H1 (cell line): Measurements from ENCODE around the gene TTC34. TPM values are rescaled to one million over a fixed set of nuclear protein-coding genes. Genes with fewer than 3 reads are reported as not detected.

Experiments
- CTCF ChIA-PET: fragments of 300-600 bp; sonication (Branson Sonifier 250); formaldehyde crosslinking; loops from one replicate; lab custom pipeline; 2021; ENCODE audit not compliant: partially characterized antibody; lab: Charles Lee
- POLR2A ChIA-PET: fragments of 300-600 bp; sonication (Branson Sonifier 250); formaldehyde crosslinking; loops from one replicate; lab custom pipeline; 2021; ENCODE audit warnings: inconsistent platforms; ENCODE audit not compliant: partially characterized antibody; lab: Charles Lee
- DNase-seq, 2 experiments: peaks; one replicate each; pipeline versions ENCODE4 v3.0.0 to v3.0.0-alpha.2; 2010 to 2022; ENCODE audit warnings: low spot score in 2 of 2, low read depth in 1 of 2, mixed read lengths in 1 of 2
- FAIRE-seq: peaks from 2 replicates; lab custom pipeline; 2011; peaks lifted over from hg19 to GRCh38; lab: Jason Lieb, UNC
- H2AFZ ChIP-seq: 2 replicates; pipeline ENCODE4 v1.8.1; 2012; ENCODE audit warnings: low read length, inconsistent platforms
- H2AK5ac ChIP-seq: 2 replicates; pipeline ENCODE4 v1.6.1; 2013; ENCODE audit warnings: low read depth, low read length
- H2BK120ac ChIP-seq: replicated peaks from 2 replicates; pipeline ENCODE3; 2013; ENCODE audit warnings: low read depth, low read length, inconsistent platforms
- H2BK12ac ChIP-seq: 2 replicates; pipeline ENCODE4 v1.6.1; 2013; ENCODE audit warnings: low read depth, low read length
- H2BK15ac ChIP-seq: 2 replicates; pipeline ENCODE4 v1.6.1; 2013; ENCODE audit warnings: low read length
- H2BK20ac ChIP-seq: 2 replicates; pipeline ENCODE4 v1.6.1; 2013; ENCODE audit warnings: low read length
- H2BK5ac ChIP-seq: 2 replicates; pipeline ENCODE4 v1.6.1; 2013; ENCODE audit warnings: low read depth, low read length
- H3K14ac ChIP-seq: 2 replicates; pipeline ENCODE4 v1.6.1; 2013; ENCODE audit warnings: inconsistent platforms; ENCODE audit not compliant: insufficient read length
- H3K18ac ChIP-seq: 2 replicates; pipeline ENCODE4 v1.6.1; 2013; ENCODE audit warnings: low read length; ENCODE audit errors: extremely low read depth
- H3K23ac ChIP-seq: 2 replicates; pipeline ENCODE4 v1.6.1; 2013; ENCODE audit warnings: inconsistent platforms; ENCODE audit not compliant: insufficient read length
- H3K23me2 ChIP-seq: 2 replicates; pipeline ENCODE4 v1.6.1; 2013; ENCODE audit warnings: low read depth, low read length
- H3K27ac ChIP-seq: 2 replicates; pipeline ENCODE4 v1.6.1; 2011; ENCODE audit warnings: low read depth, low read length, inconsistent platforms
- H3K27me3 ChIP-seq, 4 experiments: replicated peaks in 1 of 4; 1 replicate in 1 of 4; 2 replicates in 3 of 4; pipeline versions ENCODE4 v1.6.1 to v1.8.1; 2011 to 2013; ENCODE audit warnings: low read length in 3 of 4, mild to moderate bottlenecking in 3 of 4, inconsistent platforms in 2 of 4, mixed read lengths in 2 of 4, moderate library complexity in 1 of 4; ENCODE audit not compliant: control insufficient read depth in 3 of 4, insufficient read depth in 3 of 4; ENCODE audit errors: extremely low read depth in 1 of 4
- H3K36me3 ChIP-seq, 4 experiments: 2 replicates each; pipeline versions ENCODE4 v1.6.1 to v1.8.1; 2011 to 2013; ENCODE audit warnings: mild to moderate bottlenecking in 4 of 4, low read length in 3 of 4, moderate library complexity in 2 of 4, control low read depth in 1 of 4, inconsistent platforms in 1 of 4; ENCODE audit not compliant: insufficient read depth in 4 of 4, control insufficient read depth in 2 of 4
- H3K4ac ChIP-seq: replicated peaks from 2 replicates; pipeline ENCODE3; 2013; ENCODE audit warnings: low read length, low read depth, mixed read lengths, inconsistent platforms; ENCODE audit not compliant: insufficient read length
- H3K4me1 ChIP-seq, 4 experiments: replicated peaks in 1 of 4; 1 replicate in 1 of 4; 2 replicates in 3 of 4; pipeline versions ENCODE4 v1.6.1 to v1.8.1; 2011 to 2013; ENCODE audit warnings: low read length in 3 of 4, inconsistent platforms in 2 of 4, mixed read lengths in 1 of 4; ENCODE audit not compliant: insufficient read depth in 4 of 4, control insufficient read depth in 3 of 4
- H3K4me2 ChIP-seq, 2 experiments: 2 replicates each; pipeline versions ENCODE4 v1.6.1 to v1.8.1; 2011 to 2013; ENCODE audit warnings: low read depth in 2 of 2, low read length in 2 of 2, control low read depth in 1 of 2, inconsistent platforms in 1 of 2, mild to moderate bottlenecking in 1 of 2; ENCODE audit not compliant: insufficient read depth in 1 of 2
- H3K4me3 ChIP-seq, 4 experiments: fragments of 200-600, 300-600 bp in 1 of 4; sonication (generic), shearing (Covaris generic), sonication (Bioruptor Twin) in 1 of 4; 2 replicates each; pipeline versions ENCODE4 v1.5.1 to v1.8.1; 2011 to 2016; ENCODE audit warnings: low read length in 4 of 4, low read depth in 3 of 4, control low read depth in 2 of 4, inconsistent platforms in 2 of 4, mild to moderate bottlenecking in 2 of 4, mixed read lengths in 1 of 4, moderate library complexity in 1 of 4; ENCODE audit not compliant: insufficient read depth in 2 of 4; ENCODE audit errors: extremely low read depth in 1 of 4
- H3K56ac ChIP-seq: replicated peaks from 2 replicates; pipeline ENCODE3; 2013; ENCODE audit warnings: low read depth, mild to moderate bottlenecking, mixed read lengths, low read length, inconsistent platforms; ENCODE audit not compliant: insufficient read length
- H3K79me1 ChIP-seq: 2 replicates; pipeline ENCODE4 v1.6.1; 2013; ENCODE audit warnings: low read depth, low read length, control low read depth
- H3K79me2 ChIP-seq, 2 experiments: 2 replicates each; pipeline versions ENCODE4 v1.6.1 to v1.8.1; 2012 to 2013; ENCODE audit warnings: low read length in 2 of 2, mild to moderate bottlenecking in 2 of 2, inconsistent platforms in 1 of 2; ENCODE audit not compliant: insufficient read depth in 2 of 2, control insufficient read depth in 1 of 2
- H3K9ac ChIP-seq, 4 experiments: replicated peaks in 1 of 4; 1 replicate in 1 of 4; 2 replicates in 3 of 4; pipeline versions ENCODE4 v1.6.1 to v1.8.1; 2011 to 2013; ENCODE audit warnings: low read depth in 3 of 4, low read length in 3 of 4, control low read depth in 2 of 4, mild to moderate bottlenecking in 2 of 4, moderate library complexity in 2 of 4, inconsistent platforms in 1 of 4; ENCODE audit errors: extremely low read depth in 1 of 4
- H3K9me3 ChIP-seq, 2 experiments: 2 replicates each; pipeline versions ENCODE4 v1.6.1 to v1.8.1; 2012 to 2013; ENCODE audit warnings: mild to moderate bottlenecking in 2 of 2, moderate library complexity in 2 of 2, control low read depth in 1 of 2, inconsistent platforms in 1 of 2, low read depth in 1 of 2, low read length in 1 of 2, mixed read lengths in 1 of 2; ENCODE audit not compliant: insufficient read depth in 2 of 2
- H4K20me1 ChIP-seq, 2 experiments: replicated peaks in 1 of 2; 2 replicates each; pipeline versions ENCODE3 to v1.8.1; 2011 to 2013; ENCODE audit warnings: inconsistent platforms in 2 of 2, low read length in 2 of 2, mild to moderate bottlenecking in 1 of 2; ENCODE audit not compliant: insufficient read depth in 2 of 2, control insufficient read depth in 1 of 2
- H4K5ac ChIP-seq: 2 replicates; pipeline ENCODE4 v1.6.1; 2013; ENCODE audit warnings: low read length, low read depth, mixed read lengths, inconsistent platforms; ENCODE audit not compliant: insufficient read length
- H4K8ac ChIP-seq: 2 replicates; pipeline ENCODE4 v1.8.0; 2013; ENCODE audit warnings: mild to moderate bottlenecking, moderate library complexity, low read length, inconsistent platforms; ENCODE audit not compliant: insufficient read depth; ENCODE audit errors: extremely low read depth
- H4K91ac ChIP-seq: replicated peaks from 2 replicates; pipeline ENCODE3; 2013; ENCODE audit warnings: low read length, mixed read lengths, inconsistent platforms; ENCODE audit not compliant: insufficient read length
- CBX8 ChIP-seq: fragments of 300-800, 300-1000 bp; sonication (generic); IDR thresholded peaks from 2 replicates; pipeline ENCODE4 v1.7.1; 2016; ENCODE audit warnings: low read depth, low read length, borderline replicate concordance
- CHD2 ChIP-seq: IDR thresholded peaks from 2 replicates; pipeline ENCODE4 v1.6.1; 2012; ENCODE audit warnings: low read length, improper control_type of control experiment
- CTCF ChIP-seq, 3 experiments: IDR thresholded peaks; 1 replicate in 2 of 3; 2 replicates in 1 of 3; pipeline versions ENCODE4 v1.5.1 to v1.6.1; 2011; ENCODE audit warnings: low read length in 3 of 3, mild to moderate bottlenecking in 3 of 3, inconsistent platforms in 2 of 3, low read depth in 1 of 3, moderate library complexity in 1 of 3; ENCODE audit not compliant: insufficient read depth in 1 of 3; ENCODE audit errors: control extremely low read depth in 1 of 3
- GTF2F1 ChIP-seq: IDR thresholded peaks from 2 replicates; pipeline ENCODE4 v1.6.1; 2012; ENCODE audit warnings: low read depth, low read length, improper control_type of control experiment, borderline replicate concordance
- SP2 ChIP-seq: IDR thresholded peaks from 2 replicates; pipeline ENCODE4 v1.6.1; 2012; ENCODE audit warnings: mild to moderate bottlenecking, low read length, inconsistent platforms
- SRF ChIP-seq: IDR thresholded peaks from 2 replicates; pipeline ENCODE4 v1.6.1; 2011; ENCODE audit warnings: mild to moderate bottlenecking, low read depth, low read length, moderate library complexity
- USF2 ChIP-seq: IDR thresholded peaks from 2 replicates; pipeline ENCODE4 v1.6.1; 2011; ENCODE audit warnings: low read length, improper control_type of control experiment
- YY1 ChIP-seq: IDR thresholded peaks from 2 replicates; pipeline ENCODE4 v1.6.1; 2011; ENCODE audit warnings: low read depth, mild to moderate bottlenecking, low read length
- ZNF274 ChIP-seq: IDR thresholded peaks from 2 replicates; pipeline ENCODE4 v1.7.0; 2012; ENCODE audit warnings: low read length, borderline replicate concordance; ENCODE audit errors: extremely low read depth
- WGBS, 2 experiments: shearing (Covaris generic) in 1 of 2; methylation state at CpG; one replicate each; pipeline versions ENCODE4 v1.1.6 to v1.1.7; 2013 to 2015; ENCODE audit warnings: low lambda C conversion rate in 2 of 2, mixed read lengths in 2 of 2, inconsistent platforms in 1 of 2, low coverage in 1 of 2, missing lambda C conversion rate in 1 of 2; ENCODE audit not compliant: insufficient replicate concordance in 2 of 2, insufficient coverage in 1 of 2, insufficient read length in 1 of 2; ENCODE audit errors: extremely low coverage in 1 of 2, missing lambda C conversion rate in 1 of 2; 5-methylcytosine and 5-hydroxymethylcytosine counted together
- polyA plus RNA-seq, 7 experiments: library from polyadenylated mRNA; depleted of rRNA in 3 of 7; stranded (reverse) in 5 of 7; unstranded in 2 of 7; fragments of >200 nt in 5 of 7; fragments of 200-250 nt in 2 of 7; gene quantifications; 1 replicate in 5 of 7; 2 replicates in 1 of 7; 4 replicates in 1 of 7; pipeline versions ENCODE4 v1.2.1 to v1.2.3, GENCODE V29; 2011 to 2013; ENCODE audit warnings: missing spikeins in 2 of 7, mixed read lengths in 2 of 7
- total RNA-seq: library from RNA; stranded (reverse); fragmentation: NEBNext Ultra II Directional; extraction: Animal tissue kit (Norgen Biotek cat#: 25700); gene quantifications from 2 replicates; pipeline ENCODE4 v1.2.1, GENCODE V29; 2021

Gene TTC34
- total and polyA plus RNA-seq, 2 of the 8 experiments (the other 6 are each of a cell fraction or from before 2014, with no cell fraction given), result 0.23 to 0.50 TPM

- H3K4me1 ChIP-seq, result peaks cover 0 to 9% (median 2%) of the 10 kb centered on the region in 4 experiments; a peak in 1 of 7 replicates
- no peak overlapping the region for H2AK5ac ChIP-seq
- WGBS, 2 experiments, result 90% methylated on average over 5 of the region's 5 CpGs; no CpG with 5 or more reads in 1 of the 2 experiments
- no peak overlapping the region for H4K8ac ChIP-seq
- no peak overlapping the region for H3K9ac ChIP-seq
- H2BK12ac ChIP-seq, result no peak overlapping the region
- H3K23ac ChIP-seq, result no peak overlapping the region
- ChIA-PET CTCF (no interaction called here), POLR2A (no interaction called here)
- no peak overlapping the region for H3K4me2 ChIP-seq
- no peaks in the 10 kb centered on the region for H3K79me2 ChIP-seq
- no peak overlapping the region for H2AFZ ChIP-seq
- H2BK20ac ChIP-seq, result no peak overlapping the region
- H4K5ac ChIP-seq, result no peak overlapping the region
- no peak overlapping the region for H3K4me3 ChIP-seq
- no peak overlapping the region for H3K27ac ChIP-seq
- H3K14ac ChIP-seq, result no peak overlapping the region
- no peak overlapping the region for H2BK120ac ChIP-seq
- H4K20me1 ChIP-seq, result peaks cover 2 to 3% of the 10 kb centered on the region in 2 experiments
- H3K4ac ChIP-seq, result no peak overlapping the region
- H3K79me1 ChIP-seq, result no peaks in the 10 kb centered on the region; the same call in 1 of the 2 replicates
- DNase-seq (no peak), FAIRE-seq (no peak)
- no peak overlapping the region for H4K91ac ChIP-seq
- TF ChIP-seq SRF (no peak), GTF2F1 (no peak), ZNF274 (no peak), SP2 (no peak), CTCF (IDR thresholded peaks at IDR 0.05; ENCODE audit: control extremely low read depth in 1 of 3, insufficient read depth in 1 of 3, low read depth in 1 of 3, low read length in 3 of 3) (no peak), CHD2 (no peak), USF2 (no peak), YY1 (no peak), CBX8 (no peak)
- peaks cover 9% of the 10 kb centered on the region for H3K23me2 ChIP-seq
- H3K56ac ChIP-seq, result no peak overlapping the region
- H2BK15ac ChIP-seq, result no peak overlapping the region
- peaks cover 0 to 12% of the 10 kb centered on the region in 2 experiments; a peak in 2 of 4 replicates for H3K9me3 ChIP-seq
- H3K27me3 ChIP-seq, result no peaks in the 10 kb centered on the region
- H3K36me3 ChIP-seq, result peaks cover 0 to 8% (median 0%) of the 10 kb centered on the region in 4 experiments; a peak in 1 of 8 replicates
- no peak overlapping the region for H3K18ac ChIP-seq
- H2BK5ac ChIP-seq, result no peak overlapping the region
These were observed 210.3 kb downstream of the TTC34 start for GRCh38 chr1:2591233-2591580.
